Neutrophil (primary cell): ENCODE data around the gene ARAP3.
A peak's percentile ranks its signal among the peaks of the same experiment; 100 is the strongest.

Source experiments
- H3K27ac ChIP-seq: fragments of 200-600 bp; sonication (generic); 2 replicates; pipeline ENCODE4 v1.5.1; 2016; ENCODE audit warnings: mild to moderate bottlenecking, moderate library complexity
- H3K27me3 ChIP-seq: fragments of 200-600 bp; sonication (generic); 2 replicates; pipeline ENCODE4 v1.6.0; 2016; ENCODE audit warnings: mild to moderate bottlenecking
- H3K36me3 ChIP-seq: fragments of 200-600 bp; sonication (generic); 2 replicates; pipeline ENCODE4 v1.5.1; 2017
- H3K4me1 ChIP-seq, 2 experiments: fragments of 200-600 bp in 1 of 2; sonication (generic) in 1 of 2; 1 replicate in 1 of 2; 2 replicates in 1 of 2; pipeline versions ENCODE4 v1.5.1 to v1.6.1; 2013 to 2016; ENCODE audit warnings: low read depth in 1 of 2, low read length in 1 of 2, mild to moderate bottlenecking in 1 of 2, moderate library complexity in 1 of 2; ENCODE audit not compliant: control insufficient read depth in 1 of 2, insufficient read depth in 1 of 2
- H3K4me3 ChIP-seq, 2 experiments: fragments of 200-600 bp in 1 of 2; sonication (generic) in 1 of 2; 1 replicate in 1 of 2; 2 replicates in 1 of 2; pipeline ENCODE4 v1.5.1; 2013 to 2016; ENCODE audit warnings: low read depth in 1 of 2, low read length in 1 of 2, mild to moderate bottlenecking in 1 of 2, moderate library complexity in 1 of 2
- H3K9me3 ChIP-seq: fragments of 200-600 bp; sonication (generic); 2 replicates; pipeline ENCODE4 v1.5.1; 2016
- CTCF ChIP-seq: fragments of 200-600 bp; sonication (generic); IDR thresholded peaks from 2 replicates; pipeline ENCODE4 v1.5.1; 2016; ENCODE audit warnings: antibody characterized with exemption

ARAP3 gene

GRCh38 chr5:141609044-141609443 lies 73.0 kb downstream of the ARAP3 start:
- Histone ChIP-seq H3K4me1 (peaks cover 87 to 98% of the 10 kb centered on the region in 2 experiments), H3K9me3 (no peaks in the 10 kb centered on the region), H3K36me3 (no peaks in the 10 kb centered on the region), H3K4me3 (peak overlapping the region in 1 of 2 experiments; percentile 29), H3K27ac (peak overlapping the region; percentile 87), H3K27me3 (no peaks in the 10 kb centered on the region)
- no peak for TF ChIP-seq CTCF

GRCh38 chr5:141608557-141608956 lies 73.5 kb downstream of the ARAP3 start:
- Histone ChIP-seq H3K27me3 (no peaks in the 10 kb centered on the region), H3K27ac (peak overlapping the region; percentile 87), H3K36me3 (no peaks in the 10 kb centered on the region), H3K9me3 (no peaks in the 10 kb centered on the region), H3K4me3 (no peak overlapping the region), H3K4me1 (peaks cover 87 to 99% of the 10 kb centered on the region in 2 experiments)
- no peak for TF ChIP-seq CTCF

GRCh38 chr5:141608046-141608445 lies 74.0 kb downstream of the ARAP3 start:
- H3K27me3 ChIP-seq = no peaks in the 10 kb centered on the region
- TF ChIP-seq CTCF = no peak
- no peaks in the 10 kb centered on the region for H3K9me3 ChIP-seq
- H3K4me3 ChIP-seq = no peak overlapping the region
- H3K36me3 ChIP-seq = no peaks in the 10 kb centered on the region
- peak overlapping the region; percentile 87 for H3K27ac ChIP-seq
- H3K4me1 ChIP-seq = peaks cover 87 to 99% of the 10 kb centered on the region in 2 experiments

- H3K9me3 ChIP-seq = no peaks in the 10 kb centered on the region
- no peaks in the 10 kb centered on the region for H3K27me3 ChIP-seq
- H3K4me1 ChIP-seq = peaks cover 96 to 98% of the 10 kb centered on the region in 2 experiments
- TF ChIP-seq CTCF = peak; percentile 55
- peak overlapping the region; percentile 87 for H3K27ac ChIP-seq
- H3K36me3 ChIP-seq = no peaks in the 10 kb centered on the region
- peak overlapping the region; percentile 44 to 45 for H3K4me3 ChIP-seq
Observed at GRCh38 chr5:141605523-141606277, 76.3 kb downstream of the ARAP3 start.

- TF ChIP-seq CTCF = no peak
- peak overlapping the region; percentile 38 to 45 for H3K4me3 ChIP-seq
- H3K9me3 ChIP-seq = no peaks in the 10 kb centered on the region
- peak overlapping the region; percentile 87 for H3K27ac ChIP-seq
- peaks cover 98% of the 10 kb centered on the region in 2 experiments for H3K4me1 ChIP-seq
- H3K27me3 ChIP-seq = no peaks in the 10 kb centered on the region
- H3K36me3 ChIP-seq = no peaks in the 10 kb centered on the region
Observed at GRCh38 chr5:141603923-141604717, 77.9 kb downstream of the ARAP3 start.
